HG03095 (cell line): ENCODE results near the gene KDR.

ENCODE experiments used
- ATAC-seq: cut with Tn5 transposase; IDR thresholded peaks from one replicate; pipeline ENCODE4 v1.9.1; 2021; ENCODE audit warnings: moderate library complexity; ENCODE audit not compliant: unreplicated experiment

The KDR gene

GRCh38 chr4:55125087-55125721 lies at the start of gene KDR:
Gene KDR (minus strand): TSS chr4:55125595. CDS start chr4:55125293, 302 bp downstream.
- ATAC-seq, result no peak

DNA sequence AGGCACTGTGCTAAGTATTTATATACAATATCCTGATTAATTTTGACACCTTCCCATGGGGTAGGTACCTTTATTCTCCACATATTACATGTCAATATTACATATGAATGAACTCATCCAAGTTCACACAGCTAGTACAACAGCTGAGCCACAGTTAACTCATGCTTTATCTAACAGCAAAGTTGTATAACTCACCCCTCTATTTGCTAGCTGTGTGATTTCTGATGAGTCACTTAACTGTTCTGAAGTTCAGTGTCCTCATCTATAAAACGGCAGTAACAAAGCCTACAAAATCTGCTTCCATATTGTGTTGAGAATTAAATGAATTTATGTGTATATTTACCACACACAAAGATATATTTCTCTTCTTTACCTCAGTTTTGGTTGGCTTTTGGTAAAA lies 48.2 kb upstream of the KDR start:
- no peak for ATAC-seq

DNA sequence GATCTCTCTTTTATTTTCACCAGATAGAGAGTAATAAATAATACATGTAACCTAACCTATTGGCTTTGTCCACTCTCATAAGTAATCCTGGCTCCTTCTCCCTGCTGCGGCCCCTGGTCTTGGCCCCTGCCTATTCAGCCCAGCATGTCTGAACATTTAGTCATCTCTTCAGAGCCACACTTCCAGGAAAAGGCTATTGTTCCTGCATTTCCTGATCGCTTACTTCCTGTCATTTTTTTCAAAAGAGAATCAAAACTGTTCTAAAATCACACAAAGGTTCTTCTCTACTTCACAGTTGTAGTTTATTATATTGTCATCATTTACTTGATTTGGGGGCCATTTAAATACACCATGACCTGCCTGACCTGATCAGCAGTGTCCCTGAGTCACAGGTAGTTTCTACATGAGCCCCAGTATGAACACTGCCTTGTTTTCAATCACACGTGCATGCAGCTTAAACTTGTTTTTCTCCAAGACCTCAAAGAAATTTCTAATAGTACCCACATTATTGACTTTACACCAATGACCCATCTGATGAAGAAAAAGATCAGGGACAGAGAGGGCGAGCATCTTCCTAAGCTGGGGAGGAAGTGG lies 47.4 kb upstream of the KDR start:
- no peak for ATAC-seq

DNA sequence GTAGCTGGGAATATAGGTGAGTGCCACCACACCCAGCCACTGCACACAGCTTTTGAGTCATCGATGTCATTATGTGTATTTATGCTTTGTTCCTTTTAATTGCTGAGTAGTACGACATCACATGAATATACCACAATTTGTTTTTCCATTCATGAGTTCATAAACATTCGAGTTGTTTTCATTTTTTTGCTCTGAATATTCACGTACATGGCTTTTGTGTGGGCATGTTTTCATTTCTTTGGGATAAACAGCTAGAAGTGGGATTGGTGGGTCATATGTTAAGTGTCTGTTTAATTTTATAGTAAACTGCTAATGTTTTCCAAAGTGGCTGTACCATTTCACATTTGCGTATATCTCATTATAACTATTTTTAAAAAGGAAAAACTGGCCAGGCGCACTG lies 45.1 kb upstream of the KDR start:
- no peak for ATAC-seq

GRCh38 chr4:55169352-55169961 lies 44.1 kb upstream of the KDR start:
- ATAC-seq, result no peak

- no peak for ATAC-seq
Observed at GRCh38 chr4:55162396-55162795, 37.0 kb upstream of the KDR start.

DNA sequence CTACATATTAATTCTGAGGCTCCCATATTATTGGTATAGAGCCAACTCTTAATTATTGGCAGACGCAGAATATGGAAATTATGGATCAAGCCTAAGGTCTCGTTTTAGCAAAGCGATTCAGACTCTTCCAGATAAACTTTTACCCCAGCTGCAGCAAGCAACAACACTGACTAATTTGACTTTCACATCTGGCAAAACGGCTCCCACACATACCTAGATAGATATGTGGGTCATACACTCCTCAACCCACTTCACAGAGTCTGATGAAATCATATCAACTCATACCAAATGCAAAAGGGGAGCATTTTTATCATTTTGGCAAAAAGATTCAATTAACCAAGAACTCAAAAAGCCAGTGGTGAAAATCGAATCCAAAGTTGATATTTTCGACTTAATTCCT lies 36.3 kb upstream of the KDR start:
- ATAC-seq, result no peak

DNA sequence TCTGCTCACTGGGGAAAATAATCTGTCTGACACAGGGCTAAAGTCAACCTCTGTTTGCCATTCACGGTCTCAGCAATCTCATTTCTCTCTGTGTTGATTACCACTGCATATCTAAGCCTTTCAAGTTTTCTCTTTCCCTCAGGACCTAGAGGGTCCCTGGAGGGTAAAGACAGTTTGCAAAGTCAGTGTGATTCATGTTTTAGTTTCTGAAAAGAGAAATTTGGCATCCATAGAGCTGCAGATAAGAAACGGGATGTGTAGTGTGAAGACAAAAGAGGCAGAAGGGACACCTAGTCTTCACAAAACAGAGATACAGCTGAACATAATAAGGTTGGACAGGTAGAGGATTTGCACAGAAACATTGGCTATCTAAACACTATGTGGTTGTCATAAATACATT lies 34.5 kb upstream of the KDR start:
- ATAC-seq, result no peak

DNA sequence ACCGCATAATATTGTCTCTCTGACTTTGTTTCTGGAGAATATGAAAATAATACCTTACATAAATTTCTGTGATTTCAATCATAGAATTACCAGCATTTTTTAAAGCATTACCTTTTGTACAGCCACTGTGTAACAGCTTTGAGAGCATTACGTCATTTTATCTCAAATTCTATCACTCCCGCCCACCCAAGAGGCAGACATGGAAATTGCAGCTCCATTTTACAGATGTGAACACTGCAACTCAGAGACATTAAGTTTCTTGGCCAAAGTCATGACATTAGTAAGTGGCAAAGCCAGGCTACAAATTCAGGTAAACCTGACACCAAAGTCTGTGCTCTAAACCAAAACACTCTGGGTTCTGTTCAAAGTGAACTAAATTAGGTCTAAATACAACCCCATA lies 33.6 kb upstream of the KDR start:
- ATAC-seq, result no peak

DNA sequence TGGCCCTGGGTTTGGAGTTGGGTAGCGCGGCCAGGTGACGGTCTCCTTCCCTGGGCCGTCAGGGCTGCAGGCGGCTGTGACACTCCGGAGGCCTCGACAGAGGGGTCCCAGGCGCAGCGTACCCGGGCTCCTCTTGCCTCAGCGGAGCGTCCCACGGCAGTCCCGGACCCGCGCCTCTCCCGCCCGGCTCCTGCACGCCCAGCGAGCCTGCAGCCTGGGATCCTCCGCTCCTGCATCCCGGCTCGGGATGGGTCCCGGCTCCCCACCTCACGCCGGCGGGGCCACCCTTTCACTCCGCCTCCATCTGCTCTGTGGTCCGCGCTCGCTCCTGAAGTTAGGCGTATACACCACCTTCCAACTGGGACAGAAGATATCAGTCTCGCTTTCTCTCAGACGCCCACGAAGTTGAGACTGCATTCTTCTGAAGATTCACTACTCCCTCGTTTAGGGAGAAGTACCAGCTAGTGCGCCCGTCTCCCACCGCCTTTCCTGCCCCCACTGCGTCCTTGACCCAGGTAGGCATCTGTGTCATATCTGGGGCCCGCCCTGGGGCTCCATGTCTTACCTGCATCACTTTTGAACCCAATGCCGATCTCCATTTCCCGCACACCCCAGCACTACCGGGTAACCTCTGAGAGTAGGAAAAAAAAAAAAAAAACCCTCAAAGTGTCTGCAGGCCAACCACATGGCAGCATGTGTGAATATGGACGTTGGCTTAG lies 32.3 kb upstream of the KDR start:
- ATAC-seq, result no peak

DNA sequence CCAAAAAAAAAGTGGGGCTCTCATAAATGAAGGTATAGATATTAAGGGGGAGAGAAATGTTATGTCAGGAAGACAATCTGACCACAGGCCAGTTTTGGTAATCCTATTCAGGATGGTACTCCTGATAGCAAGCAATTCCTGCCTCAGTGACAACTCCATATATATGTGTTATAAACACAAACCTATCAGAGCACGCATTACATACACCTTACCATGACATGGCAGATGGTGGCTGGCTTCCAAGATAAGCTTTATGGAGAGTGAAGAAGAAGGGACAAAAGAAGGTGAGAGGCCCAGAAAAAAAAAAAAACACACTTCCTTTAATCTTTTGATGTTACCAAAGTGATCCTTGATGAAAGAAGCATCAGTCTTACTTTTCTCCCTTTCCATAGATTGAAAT lies 29.5 kb upstream of the KDR start:
- ATAC-seq, result no peak

DNA sequence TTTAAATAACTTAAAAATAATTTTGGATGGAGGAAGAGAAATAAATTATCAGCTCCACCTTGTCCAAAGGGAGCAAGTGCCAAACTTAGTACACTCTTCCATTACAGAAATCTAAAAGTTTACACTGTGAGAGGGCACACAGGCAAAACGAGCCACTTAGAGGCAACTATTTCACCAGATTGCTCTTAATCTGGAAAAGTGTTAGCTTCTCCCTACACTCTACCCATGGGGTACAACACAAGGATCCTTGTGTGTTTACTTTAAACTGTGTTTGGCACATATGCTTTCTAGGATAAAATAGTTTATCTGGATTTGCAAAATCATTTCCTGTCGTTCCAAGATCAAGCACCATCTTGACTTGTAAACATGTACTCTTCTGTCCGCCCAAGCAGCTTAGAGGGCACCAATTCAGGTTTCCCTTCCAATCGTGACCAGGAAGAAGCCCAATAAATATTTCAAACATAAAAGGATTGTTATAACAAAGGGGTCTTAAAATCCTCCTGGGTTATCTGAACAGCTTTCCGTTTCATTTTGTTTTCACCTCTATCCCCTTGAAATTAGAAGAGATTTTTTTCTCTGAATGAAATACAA lies 29.0 kb upstream of the KDR start:
- no peak for ATAC-seq

DNA sequence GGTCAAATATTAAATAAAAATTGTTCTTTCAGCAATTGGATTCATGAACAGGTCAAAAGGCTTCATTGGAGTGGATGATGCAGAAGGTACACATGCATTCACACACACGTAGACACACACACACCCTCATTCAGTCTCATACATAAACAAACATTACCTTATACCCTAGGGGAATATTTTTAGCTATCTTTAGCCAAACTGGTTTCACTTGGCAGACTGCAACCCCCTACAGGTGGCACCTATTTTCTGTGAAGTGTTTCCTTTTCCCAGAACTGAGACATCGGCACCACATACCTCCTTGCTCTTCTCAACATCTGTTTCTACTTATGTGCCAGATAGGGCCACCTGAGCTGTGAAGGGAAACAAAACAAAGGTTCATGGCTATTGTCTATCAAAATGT lies 18.5 kb upstream of the KDR start:
- ATAC-seq, result no peak

GRCh38 chr4:55138367-55138766 lies 13.0 kb upstream of the KDR start:
- ATAC-seq, result no peak

DNA sequence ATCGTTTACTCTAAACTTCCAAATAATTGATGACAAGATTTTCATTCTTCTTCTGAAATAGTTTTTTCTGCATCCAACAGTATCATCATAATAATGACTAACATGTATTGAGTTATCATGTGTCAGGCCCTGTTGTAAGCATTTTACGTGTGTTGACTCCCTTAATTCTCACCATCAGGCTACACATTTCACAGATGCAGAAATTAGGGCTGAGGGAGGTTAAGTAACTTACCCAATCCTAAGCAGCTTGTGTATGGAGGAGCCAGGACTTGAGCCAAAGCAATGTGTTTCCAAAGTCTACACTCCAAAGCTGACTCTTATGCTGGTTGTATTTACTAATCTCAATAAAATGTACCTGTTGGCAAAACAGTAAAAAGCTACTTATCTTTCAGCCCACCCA lies 11.2 kb upstream of the KDR start:
- ATAC-seq, result no peak

DNA sequence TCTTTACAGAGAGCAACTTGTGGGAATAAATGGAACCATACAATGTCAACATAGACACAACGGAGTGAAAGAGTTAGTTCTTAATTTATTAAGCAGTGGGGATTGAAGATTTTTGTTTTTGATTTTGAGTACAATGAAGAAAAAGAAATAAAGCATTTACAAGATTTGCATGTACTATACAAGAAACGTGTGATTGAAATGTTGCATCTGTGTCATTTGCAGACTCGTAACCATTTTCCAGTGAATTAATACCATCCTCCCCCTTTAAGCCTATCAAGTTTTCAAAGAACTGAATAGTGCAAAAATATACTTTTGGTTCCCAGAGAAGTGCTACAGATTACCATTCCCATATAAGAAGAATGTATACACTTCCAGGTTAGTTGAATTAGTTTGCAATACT lies 8.6 kb upstream of the KDR start:
- ATAC-seq, result no peak

- ATAC-seq, result no peak
Observed at GRCh38 chr4:55132775-55133174, 7.4 kb upstream of the KDR start.

DNA sequence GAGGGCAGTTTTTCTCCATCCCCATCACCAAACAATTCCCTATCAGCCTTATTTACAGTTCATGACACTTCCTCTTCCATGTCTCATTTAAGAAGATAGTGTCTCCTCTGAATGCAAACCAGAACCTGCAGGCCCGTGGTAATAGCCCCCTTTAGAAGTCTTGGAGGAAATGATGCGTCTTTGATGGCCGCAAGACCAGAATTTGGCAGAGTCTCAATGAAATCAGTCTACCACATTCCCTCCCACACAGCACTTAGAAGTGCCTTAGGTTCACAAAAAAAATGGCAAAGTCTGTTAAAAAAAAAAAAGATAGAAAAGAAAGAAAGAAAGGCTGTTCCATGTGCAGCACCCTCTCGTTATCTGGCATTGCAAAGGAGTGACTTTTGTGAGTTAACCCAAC lies 2.1 kb upstream of the KDR start:
- no peak for ATAC-seq

DNA sequence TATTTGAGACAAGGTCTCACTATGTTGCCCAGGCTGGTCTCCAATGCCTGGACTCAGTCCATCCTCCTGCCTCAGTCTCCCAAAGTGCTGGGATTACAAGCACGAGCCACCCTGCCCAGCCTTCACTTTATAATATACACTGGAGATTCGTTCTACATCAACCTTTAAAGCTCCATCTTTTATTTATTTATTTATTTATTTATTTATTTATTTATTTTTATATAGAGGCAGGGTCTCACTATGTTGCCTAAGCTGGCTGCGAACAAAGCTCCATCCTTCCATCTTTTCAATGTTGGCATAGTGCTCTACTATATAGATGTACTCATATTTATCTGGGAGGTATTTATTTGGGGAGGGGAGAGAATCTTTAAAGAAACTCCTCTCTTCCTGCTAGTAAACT lies 1.7 kb upstream of the KDR start:
- ATAC-seq, result no peak

DNA sequence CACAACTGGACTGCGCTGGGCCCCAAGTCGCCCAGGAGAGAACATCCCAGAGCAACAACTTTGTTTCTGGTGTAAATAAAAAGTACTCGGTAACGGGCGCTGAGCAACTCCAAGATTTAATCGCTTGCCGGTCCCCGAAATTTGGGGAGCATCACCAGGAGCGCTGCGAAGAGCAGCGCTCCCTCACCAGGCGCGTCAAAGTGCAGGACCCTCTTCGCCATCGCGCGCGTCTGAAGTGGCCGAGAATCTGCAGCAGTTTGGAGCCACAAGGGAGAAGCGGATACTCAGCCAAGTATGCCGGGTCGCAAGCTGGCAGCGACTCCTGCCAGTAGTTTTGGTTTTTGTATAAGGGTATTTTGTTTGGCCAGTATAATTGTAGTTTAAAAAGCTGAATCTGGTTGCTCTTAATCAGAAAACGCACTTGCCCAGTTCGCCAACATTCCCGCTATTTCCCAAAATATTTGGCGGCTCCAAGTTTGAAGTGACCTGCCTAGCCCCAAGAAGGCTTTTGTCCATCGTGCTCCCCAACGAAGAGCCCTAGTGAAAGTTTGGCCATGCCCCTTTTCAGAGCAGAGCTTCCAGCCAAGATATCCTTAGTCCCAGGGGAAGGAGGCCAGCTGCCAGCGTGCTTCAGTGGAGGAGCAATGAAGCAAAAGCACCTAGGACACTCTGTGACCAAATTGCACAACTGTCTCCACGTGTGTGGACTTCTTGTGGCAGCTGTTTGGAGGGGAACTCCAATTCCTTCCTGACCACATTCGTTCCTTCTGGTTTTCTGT lies 557 bp upstream of the KDR start:
- ATAC-seq, result no peak
